Activated CD8-positive, alpha-beta memory T cell treated with anti-CD3 and anti-CD28 coated beads, Interleukin-2, amount 10 ng/mL, durations not matched to agents 7 days and 5 days (primary cell): Measurements from ENCODE around the gene PLA2G12B. TPM values are rescaled to one million over a fixed set of nuclear protein-coding genes. Genes with fewer than 3 reads are reported as not detected.

ENCODE experiments used
- ATAC-seq: fragments of 150-1000 bp; cut with Tn5 transposase; one replicate; pipeline ENCODE4 v1.10.0; 2021; ENCODE audit warnings: moderate library complexity
- CTCF ChIA-PET: fragments of 350-600 bp; sonication (Branson Sonifier 250); formaldehyde crosslinking; loops from one replicate; lab custom pipeline; 2021; ENCODE audit warnings: antibody characterized with exemption; lab: Charles Lee
- DNase-seq: peaks from one replicate; pipeline ENCODE4 v3.0.0-alpha.2; 2020
- H3K27ac Mint-ChIP-seq: one replicate; pipeline ENCODE4 v1.8.0; 2021; ENCODE audit warnings: mild to moderate bottlenecking, mixed read lengths
- H3K27me3 Mint-ChIP-seq: one replicate; pipeline ENCODE4 v1.8.0; 2021; ENCODE audit warnings: mixed read lengths
- H3K36me3 Mint-ChIP-seq: one replicate; pipeline ENCODE4 v1.8.0; 2021; ENCODE audit warnings: mild to moderate bottlenecking, mixed read lengths
- H3K4me1 Mint-ChIP-seq: one replicate; pipeline ENCODE4 v1.8.0; 2021; ENCODE audit warnings: mixed read lengths
- H3K4me3 Mint-ChIP-seq: one replicate; pipeline ENCODE4 v1.8.0; 2021; ENCODE audit warnings: mild to moderate bottlenecking, moderate library complexity, mixed read lengths
- H3K9me3 Mint-ChIP-seq: one replicate; pipeline ENCODE4 v1.8.0; 2022; ENCODE audit warnings: low read depth, mixed read lengths
- total RNA-seq, 2 experiments: library from RNA; stranded (reverse); gene quantifications; one replicate each; pipeline ENCODE4 v1.2.3, GENCODE V29; 2021

The PLA2G12B gene
- total RNA-seq, 2 experiments from 2014 or later, result not detected

DNA sequence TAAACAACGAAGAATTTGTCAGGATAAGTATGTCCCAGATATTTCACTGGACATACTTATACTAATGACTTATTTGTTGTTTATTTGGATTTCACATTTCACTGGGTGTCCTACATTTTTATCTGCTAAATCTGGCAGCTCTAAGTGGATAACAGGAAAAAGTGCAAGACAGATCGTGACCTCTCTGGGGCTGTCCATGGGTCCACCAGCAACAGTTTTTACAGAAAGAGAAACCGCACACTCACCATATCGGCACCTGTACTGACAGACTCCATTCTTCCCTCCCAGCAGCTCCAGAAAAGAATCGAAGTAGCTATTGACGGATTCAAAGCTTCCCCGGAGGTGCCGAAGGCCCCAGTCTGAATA lies 393 bp downstream of the PLA2G12B start:
- CTCF ChIA-PET, result interaction anchor here (0.7 kb wide), 1 partner anchor 289 kb away, joined by 4 read pairs; no protein-coding TSS in a partner anchor
- no peak overlapping the region for H3K4me3 Mint-ChIP-seq
- no peak overlapping the region for H3K27ac Mint-ChIP-seq
- DNase-seq, result no peak
- no peak for ATAC-seq
- no peaks in the 10 kb centered on the region for H3K36me3 Mint-ChIP-seq
- H3K9me3 Mint-ChIP-seq, result no peaks in the 10 kb centered on the region
- H3K4me1 Mint-ChIP-seq, result no peaks in the 10 kb centered on the region
- peaks cover 30% of the 10 kb centered on the region for H3K27me3 Mint-ChIP-seq

DNA sequence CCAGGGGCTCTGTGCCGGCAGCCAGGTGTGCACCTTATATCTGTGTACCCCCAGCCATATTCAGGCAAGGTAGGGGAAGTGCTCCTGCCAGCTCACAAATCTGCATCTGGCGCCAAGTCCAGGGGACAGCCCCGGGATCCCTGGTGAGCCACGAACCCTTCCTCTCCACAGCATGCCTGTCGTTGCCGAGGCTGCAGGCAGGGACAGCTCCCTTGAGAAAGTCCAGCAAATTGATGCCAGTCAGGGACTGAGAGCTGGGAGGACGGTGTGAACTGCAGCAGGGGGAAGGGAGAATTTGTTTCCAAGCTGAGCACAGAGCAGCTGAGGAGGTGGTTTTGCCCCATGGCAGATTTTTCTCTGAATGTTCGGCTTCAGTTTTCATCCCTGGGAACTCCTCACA lies 919 bp downstream of the PLA2G12B start:
- CTCF ChIA-PET, result no interaction called here
- Mint-ChIP-seq H3K4me3 (no peak overlapping the region), H3K9me3 (no peaks in the 10 kb centered on the region), H3K27ac (no peak overlapping the region), H3K4me1 (no peaks in the 10 kb centered on the region), H3K36me3 (no peaks in the 10 kb centered on the region), H3K27me3 (peaks cover 30% of the 10 kb centered on the region)
- ATAC-seq (no peak), DNase-seq (no peak)

GRCh38 chr10:72952642-72953158 lies 1.9 kb downstream of the PLA2G12B start:
- H3K4me3 Mint-ChIP-seq, result no peak overlapping the region
- H3K27ac Mint-ChIP-seq, result no peak overlapping the region
- no peak for DNase-seq
- no peak for ATAC-seq
- CTCF ChIA-PET, result no interaction called here
- H3K36me3 Mint-ChIP-seq, result no peaks in the 10 kb centered on the region
- no peaks in the 10 kb centered on the region for H3K9me3 Mint-ChIP-seq
- peaks cover 34% of the 10 kb centered on the region for H3K27me3 Mint-ChIP-seq
- no peaks in the 10 kb centered on the region for H3K4me1 Mint-ChIP-seq

DNA sequence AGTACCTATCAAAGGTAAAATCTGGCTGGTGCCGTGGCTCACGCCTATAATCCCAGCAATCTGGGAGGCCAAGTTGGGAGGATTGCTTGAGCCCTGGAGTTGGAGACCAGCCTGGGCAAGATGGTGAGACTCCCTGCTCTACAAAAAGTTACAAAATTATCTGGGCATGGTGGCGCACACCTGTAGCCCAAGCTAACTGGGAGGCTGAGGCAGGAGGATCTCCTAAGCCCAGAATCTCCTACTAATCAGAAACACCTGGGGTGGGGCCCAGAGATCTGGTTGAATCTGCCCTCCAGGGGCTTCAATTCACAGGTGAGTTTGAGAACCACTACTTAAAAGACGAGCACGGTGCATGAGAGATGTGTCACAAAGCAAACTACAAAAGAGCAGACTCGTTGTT lies 2.4 kb downstream of the PLA2G12B start:
- ATAC-seq (no peak), DNase-seq (no peak)
- CTCF ChIA-PET, result no interaction called here
- Mint-ChIP-seq H3K27me3 (peaks cover 32% of the 10 kb centered on the region), H3K4me1 (no peaks in the 10 kb centered on the region), H3K36me3 (no peaks in the 10 kb centered on the region), H3K9me3 (no peaks in the 10 kb centered on the region), H3K4me3 (no peak overlapping the region), H3K27ac (no peak overlapping the region)

DNA sequence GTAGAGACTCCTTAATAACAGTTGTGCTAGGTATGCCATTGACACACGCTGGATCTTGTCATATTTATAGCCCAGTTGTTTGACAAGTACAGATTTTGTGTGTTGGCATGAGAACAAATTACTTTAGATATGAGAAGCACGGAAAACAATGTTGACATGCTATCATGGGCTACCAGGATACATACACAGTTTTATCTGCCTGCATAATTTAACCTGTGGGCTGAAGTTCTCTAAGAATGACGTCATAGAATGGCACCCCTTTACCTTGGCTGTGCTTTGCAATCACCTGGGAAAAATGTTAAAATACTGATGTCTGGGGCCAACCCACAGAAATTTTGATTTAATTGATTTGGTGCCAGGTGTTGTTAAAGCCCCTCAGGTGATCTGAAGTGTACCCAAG lies 2.8 kb downstream of the PLA2G12B start:
- no peaks in the 10 kb centered on the region for H3K4me1 Mint-ChIP-seq
- no peaks in the 10 kb centered on the region for H3K36me3 Mint-ChIP-seq
- H3K27ac Mint-ChIP-seq, result no peak overlapping the region
- H3K4me3 Mint-ChIP-seq, result no peak overlapping the region
- DNase-seq (no peak), ATAC-seq (no peak)
- no peaks in the 10 kb centered on the region for H3K9me3 Mint-ChIP-seq
- peaks cover 30% of the 10 kb centered on the region for H3K27me3 Mint-ChIP-seq
- CTCF ChIA-PET, result no interaction called here

GRCh38 chr10:72948762-72949161 lies 5.8 kb downstream of the PLA2G12B start:
- CTCF ChIA-PET, result no interaction called here
- ATAC-seq (no peak), DNase-seq (no peak)
- H3K9me3 Mint-ChIP-seq, result no peaks in the 10 kb centered on the region
- H3K4me3 Mint-ChIP-seq, result no peak overlapping the region
- no peak overlapping the region for H3K27ac Mint-ChIP-seq
- no peaks in the 10 kb centered on the region for H3K4me1 Mint-ChIP-seq
- peaks cover 29% of the 10 kb centered on the region for H3K27me3 Mint-ChIP-seq
- no peaks in the 10 kb centered on the region for H3K36me3 Mint-ChIP-seq

DNA sequence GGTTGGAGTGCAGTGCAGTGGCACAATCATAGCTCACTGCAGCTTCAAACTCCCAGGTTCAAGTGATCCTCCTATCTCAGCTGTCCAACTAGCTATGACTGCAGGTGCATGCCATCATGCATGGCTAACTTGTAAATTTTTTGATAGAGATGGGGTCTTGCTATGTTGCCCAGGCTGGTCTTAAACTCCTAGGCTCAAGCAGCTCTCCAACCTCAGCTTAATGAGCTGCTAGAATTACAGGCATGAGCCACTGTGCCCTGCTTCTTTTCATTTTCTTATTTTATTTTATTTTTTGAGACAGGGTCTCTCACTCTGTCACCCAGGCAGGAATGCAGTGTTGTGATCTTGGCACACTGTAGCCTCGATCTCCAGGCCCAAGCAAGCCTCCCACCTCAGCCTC lies 7.6 kb downstream of the PLA2G12B start:
- Mint-ChIP-seq H3K9me3 (no peaks in the 10 kb centered on the region), H3K27me3 (peaks cover 35% of the 10 kb centered on the region), H3K36me3 (no peaks in the 10 kb centered on the region), H3K27ac (no peak overlapping the region), H3K4me1 (no peaks in the 10 kb centered on the region), H3K4me3 (no peak overlapping the region)
- no peak for DNase-seq
- no peak for ATAC-seq
- CTCF ChIA-PET, result no interaction called here

- no peaks in the 10 kb centered on the region for H3K36me3 Mint-ChIP-seq
- DNase-seq (no peak), ATAC-seq (no peak)
- peaks cover 33% of the 10 kb centered on the region for H3K27me3 Mint-ChIP-seq
- CTCF ChIA-PET, result no interaction called here
- H3K4me1 Mint-ChIP-seq, result peaks cover 7% of the 10 kb centered on the region
- H3K9me3 Mint-ChIP-seq, result no peaks in the 10 kb centered on the region
- no peak overlapping the region for H3K4me3 Mint-ChIP-seq
- no peak overlapping the region for H3K27ac Mint-ChIP-seq
Measured at GRCh38 chr10:72943498-72944234, 10.9 kb downstream of the PLA2G12B start.

- DNase-seq (no peak), ATAC-seq (no peak)
- Mint-ChIP-seq H3K9me3 (no peaks in the 10 kb centered on the region), H3K4me1 (no peaks in the 10 kb centered on the region), H3K36me3 (no peaks in the 10 kb centered on the region), H3K4me3 (no peak overlapping the region), H3K27ac (no peak overlapping the region), H3K27me3 (peaks cover 16% of the 10 kb centered on the region)
- CTCF ChIA-PET, result no interaction called here
Measured at GRCh38 chr10:72935361-72935760, 19.2 kb downstream of the PLA2G12B start.

DNA sequence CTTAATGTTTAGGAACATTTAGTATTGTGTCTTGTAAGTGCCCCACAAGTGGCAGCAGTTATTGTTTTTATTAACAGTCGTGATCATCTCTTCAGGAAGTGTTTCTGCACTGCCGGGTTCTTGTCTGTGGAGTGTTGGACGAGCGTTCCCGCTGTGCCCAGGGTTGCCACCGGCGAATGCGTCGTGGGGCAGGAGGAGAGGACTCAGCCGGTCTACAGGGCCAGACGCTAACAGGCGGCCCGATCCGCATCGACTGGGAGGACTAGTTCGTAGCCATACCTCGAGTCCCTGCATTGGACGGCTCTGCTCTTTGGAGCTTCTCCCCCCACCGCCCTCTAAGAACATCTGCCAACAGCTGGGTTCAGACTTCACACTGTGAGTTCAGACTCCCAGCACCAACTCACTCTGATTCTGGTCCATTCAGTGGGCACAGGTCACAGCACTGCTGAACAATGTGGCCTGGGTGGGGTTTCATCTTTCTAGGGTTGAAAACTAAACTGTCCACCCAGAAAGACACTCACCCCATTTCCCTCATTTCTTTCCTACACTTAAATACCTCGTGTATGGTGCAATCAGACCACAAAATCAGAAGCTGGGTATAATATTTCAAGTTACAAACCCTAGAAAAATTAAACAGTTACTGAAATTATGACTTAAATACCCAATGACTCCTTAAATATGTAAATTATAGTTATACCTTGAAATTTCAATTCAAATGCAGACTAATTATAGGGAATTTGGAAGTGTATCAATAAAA lies 22.2 kb downstream of the PLA2G12B start:
- no peak overlapping the region for H3K27ac Mint-ChIP-seq
- H3K27me3 Mint-ChIP-seq, result peaks cover 16% of the 10 kb centered on the region
- no peak overlapping the region for H3K4me3 Mint-ChIP-seq
- CTCF ChIA-PET, result no interaction called here
- ATAC-seq (no peak), DNase-seq (no peak)
- H3K4me1 Mint-ChIP-seq, result no peaks in the 10 kb centered on the region
- H3K36me3 Mint-ChIP-seq, result no peaks in the 10 kb centered on the region
- H3K9me3 Mint-ChIP-seq, result no peaks in the 10 kb centered on the region

DNA sequence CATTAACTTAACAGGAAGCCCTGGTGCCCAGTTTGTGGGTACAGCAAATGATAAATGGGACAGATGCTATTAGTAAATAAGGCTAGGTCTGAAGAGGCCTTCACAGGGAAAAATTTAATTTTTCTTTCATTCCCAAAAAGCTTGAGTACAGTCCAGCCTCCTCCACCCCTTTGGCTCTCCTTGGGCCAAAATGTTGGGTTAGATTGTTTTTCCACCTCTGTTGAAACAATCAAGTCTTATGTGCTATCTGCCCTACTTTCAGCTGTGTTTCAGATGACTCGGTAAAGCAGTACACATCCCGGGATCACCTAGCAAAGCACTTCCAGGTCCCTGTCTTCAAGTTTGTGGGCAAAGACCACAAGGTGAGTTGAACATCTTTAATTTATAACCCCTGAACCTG lies 24.3 kb downstream of the PLA2G12B start:
- no peak for ATAC-seq
- no peak overlapping the region for H3K27ac Mint-ChIP-seq
- H3K4me3 Mint-ChIP-seq, result no peak overlapping the region
- H3K4me1 Mint-ChIP-seq, result no peaks in the 10 kb centered on the region
- H3K36me3 Mint-ChIP-seq, result no peaks in the 10 kb centered on the region
- no peaks in the 10 kb centered on the region for H3K9me3 Mint-ChIP-seq
- peaks cover 5% of the 10 kb centered on the region for H3K27me3 Mint-ChIP-seq
- CTCF ChIA-PET, result no interaction called here
- DNase-seq, result no peak

DNA sequence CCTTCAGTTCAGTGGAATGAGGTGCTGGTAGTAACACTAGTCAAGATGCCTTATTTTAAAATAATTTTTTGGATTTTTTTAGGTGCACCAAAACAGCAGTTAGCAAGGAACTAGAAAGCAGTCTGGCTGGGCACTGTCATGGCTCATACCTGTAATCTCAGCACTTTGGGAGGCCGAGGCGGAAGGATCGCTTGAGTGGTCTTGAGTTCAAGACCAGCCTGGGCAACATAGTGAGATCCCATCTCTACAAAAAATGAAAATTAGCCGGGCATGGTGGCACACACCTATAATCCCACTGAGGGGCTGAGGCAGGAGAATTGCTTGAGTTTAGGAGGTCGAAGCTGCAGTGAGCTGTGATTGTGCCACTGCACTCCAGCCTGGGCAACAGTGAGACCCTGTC lies 25.8 kb downstream of the PLA2G12B start:
- H3K36me3 Mint-ChIP-seq, result no peaks in the 10 kb centered on the region
- no peak overlapping the region for H3K27ac Mint-ChIP-seq
- DNase-seq (no peak), ATAC-seq (no peak)
- no peaks in the 10 kb centered on the region for H3K9me3 Mint-ChIP-seq
- peaks cover 7% of the 10 kb centered on the region for H3K27me3 Mint-ChIP-seq
- H3K4me3 Mint-ChIP-seq, result no peak overlapping the region
- H3K4me1 Mint-ChIP-seq, result no peaks in the 10 kb centered on the region
- CTCF ChIA-PET, result interaction anchor here (1.1 kb wide), 1 partner anchor 8 kb away, joined by 3 read pairs; no protein-coding TSS in a partner anchor

DNA sequence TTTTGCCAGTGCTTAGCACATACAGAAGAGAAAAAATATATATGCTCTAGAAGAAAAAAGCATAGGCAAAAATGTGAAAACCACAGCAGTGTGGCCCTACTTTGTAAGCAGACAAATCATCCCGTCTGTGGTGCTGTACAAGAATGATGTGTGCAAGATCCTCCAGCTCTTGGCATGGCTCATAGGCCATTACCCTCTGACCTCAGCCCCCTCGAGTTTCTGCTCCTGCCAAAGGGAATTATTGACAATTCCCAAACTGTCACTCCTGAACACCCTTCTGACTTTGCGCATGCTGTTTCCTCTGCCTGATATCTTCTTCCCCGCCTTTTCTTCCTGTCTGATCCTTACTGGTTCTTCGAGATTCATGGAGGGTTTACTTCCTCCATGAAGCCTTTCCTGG lies 27.1 kb downstream of the PLA2G12B start:
- ATAC-seq (no peak), DNase-seq (no peak)
- CTCF ChIA-PET, result no interaction called here
- Mint-ChIP-seq H3K27ac (no peak overlapping the region), H3K9me3 (no peaks in the 10 kb centered on the region), H3K4me3 (no peak overlapping the region), H3K4me1 (no peaks in the 10 kb centered on the region), H3K27me3 (peaks cover 8% of the 10 kb centered on the region), H3K36me3 (no peaks in the 10 kb centered on the region)

DNA sequence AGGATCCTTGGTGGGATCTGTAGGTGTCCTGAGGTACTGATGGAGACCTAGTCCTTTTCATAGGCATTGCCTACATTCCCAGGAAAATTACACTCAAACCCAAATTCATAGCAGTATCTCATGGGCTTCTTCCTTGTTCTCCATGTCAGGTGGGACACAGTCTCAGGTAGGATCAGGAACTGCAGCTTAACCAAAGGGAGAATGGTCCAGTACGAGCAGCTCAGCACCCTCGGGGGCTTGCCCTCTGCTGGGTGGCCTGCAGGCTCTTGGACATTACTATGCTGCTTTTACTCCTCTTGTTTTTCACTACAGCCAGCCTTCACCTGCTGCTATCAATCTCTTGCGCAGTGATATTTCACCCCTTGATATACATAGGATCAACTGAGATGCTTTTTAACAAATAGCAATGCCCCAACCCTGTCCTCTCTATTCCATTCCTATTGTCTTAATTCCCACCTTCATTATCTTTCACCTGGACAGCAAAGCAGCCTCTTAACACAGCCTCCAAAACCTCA lies 28.6 kb downstream of the PLA2G12B start:
- CTCF ChIA-PET, result no interaction called here
- Mint-ChIP-seq H3K4me3 (no peak overlapping the region), H3K27ac (no peak overlapping the region), H3K27me3 (peaks cover 15% of the 10 kb centered on the region), H3K4me1 (no peaks in the 10 kb centered on the region), H3K9me3 (peaks cover 1% of the 10 kb centered on the region), H3K36me3 (peaks cover 4% of the 10 kb centered on the region)
- no peak for ATAC-seq
- no peak for DNase-seq
